ENCODE data around the gene PSAPL1. TPM values are rescaled to one million over a fixed set of nuclear protein-coding genes. Genes with fewer than 3 reads are reported as not detected.
A peak's percentile ranks its signal among the peaks of the same experiment; 100 is the strongest.

PSAPL1 gene
- polyA plus RNA-seq, 2 donors, result 0.04 to 0.39 TPM

DNA sequence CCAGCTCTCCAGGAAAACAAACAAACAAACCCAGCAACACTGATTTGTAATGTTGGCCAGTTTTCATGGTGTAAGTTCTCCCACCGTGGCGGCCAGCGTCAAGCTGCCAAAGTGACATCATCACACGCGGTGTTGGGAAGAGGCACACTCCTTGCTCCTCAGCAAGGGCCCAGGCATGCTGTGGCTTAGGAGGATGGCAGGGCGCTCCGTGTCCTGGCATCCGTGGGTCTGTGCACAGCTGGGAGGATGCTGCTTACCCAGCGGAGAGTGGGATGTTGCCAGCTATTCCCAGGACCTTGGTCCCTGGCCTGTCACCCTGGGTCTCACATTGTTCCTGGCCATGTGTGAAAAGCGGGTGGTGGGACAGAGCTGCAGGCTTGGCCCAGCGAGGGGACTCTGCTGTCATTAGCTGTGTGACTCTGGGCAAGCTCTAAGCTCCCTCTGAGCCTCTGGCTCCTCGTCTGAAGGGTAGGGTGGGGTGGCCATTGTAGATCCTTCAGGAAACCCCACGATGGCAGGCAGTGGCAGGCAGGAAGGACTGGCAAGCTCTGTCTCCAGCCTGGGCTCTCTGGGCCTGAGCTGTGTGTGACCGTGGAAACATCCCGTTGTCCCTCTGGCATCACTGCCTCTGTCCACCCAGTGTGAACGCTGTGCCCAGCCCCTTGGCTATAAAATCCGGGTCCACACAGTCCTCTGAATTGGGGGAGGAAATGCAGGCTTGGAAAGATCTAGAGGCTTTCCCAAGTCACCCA is 10.8 kb downstream of the PSAPL1 start:
- WGBS, 2 donors, result 69% methylated on average over 17 of the region's 17 CpGs
- Histone ChIP-seq H3K27me3 (ENCODE audit: control insufficient read depth in 1 of 2, insufficient read depth in 2 of 2, low read length in 2 of 2) (no peaks in the 10 kb centered on the region), H3K4me1 (ENCODE audit: control insufficient read depth in 2 of 2, insufficient read depth in 2 of 2, low read length in 1 of 2) (peaks cover 0 to 14% of the 10 kb centered on the region in 2 donors), H3K4me3 (ENCODE audit: low read depth in 1 of 2, low read length in 2 of 2) (no peak overlapping the region), H3K9me3 (ENCODE audit: control insufficient read depth in 2 of 2, insufficient read depth in 1 of 2, low read depth in 1 of 2, low read length in 1 of 2) (no peaks in the 10 kb centered on the region), H3K36me3 (ENCODE audit: control insufficient read depth in 2 of 2, insufficient read depth in 2 of 2, low read length in 1 of 2) (no peaks in the 10 kb centered on the region), H3K27ac (ENCODE audit: low read depth in 2 of 2, low read length in 1 of 2) (peak overlapping the region in 1 of 2 donors; percentile 42)

DNA sequence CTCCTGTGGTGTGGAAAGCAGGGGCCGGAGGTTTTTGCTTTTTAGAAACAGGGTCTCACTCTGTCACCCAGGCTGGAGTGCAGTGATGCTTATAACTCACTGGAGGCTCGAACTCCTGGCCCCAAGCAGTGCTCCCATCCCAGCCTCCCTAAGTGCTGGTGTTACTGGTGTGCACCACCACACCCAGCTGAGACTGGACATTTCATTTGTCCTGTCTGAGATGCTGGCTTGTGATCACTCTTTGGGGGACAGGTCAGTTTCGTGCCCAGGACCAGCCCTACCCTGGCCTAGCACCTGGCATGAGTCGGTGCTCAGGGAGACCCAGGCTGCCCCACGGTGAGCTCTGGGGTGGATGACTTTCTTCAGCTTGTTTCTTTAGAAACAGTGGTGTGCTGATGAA is 11.3 kb downstream of the PSAPL1 start:
- H3K4me1 ChIP-seq (ENCODE audit: control insufficient read depth in 2 of 2, insufficient read depth in 2 of 2, low read length in 1 of 2), result peaks cover 0 to 14% of the 10 kb centered on the region in 2 donors
- no peak overlapping the region for H3K4me3 ChIP-seq (ENCODE audit: low read depth in 1 of 2, low read length in 2 of 2)
- H3K27ac ChIP-seq (ENCODE audit: low read depth in 2 of 2, low read length in 1 of 2), result no peak overlapping the region
- no peaks in the 10 kb centered on the region for H3K27me3 ChIP-seq (ENCODE audit: control insufficient read depth in 1 of 2, insufficient read depth in 2 of 2, low read length in 2 of 2)
- H3K36me3 ChIP-seq (ENCODE audit: control insufficient read depth in 2 of 2, insufficient read depth in 2 of 2, low read length in 1 of 2), result no peaks in the 10 kb centered on the region
- H3K9me3 ChIP-seq (ENCODE audit: control insufficient read depth in 2 of 2, insufficient read depth in 1 of 2, low read depth in 1 of 2, low read length in 1 of 2), result no peaks in the 10 kb centered on the region
- WGBS, 2 donors, result 72 to 76% methylated on average over 5 of the region's 5 CpGs

DNA sequence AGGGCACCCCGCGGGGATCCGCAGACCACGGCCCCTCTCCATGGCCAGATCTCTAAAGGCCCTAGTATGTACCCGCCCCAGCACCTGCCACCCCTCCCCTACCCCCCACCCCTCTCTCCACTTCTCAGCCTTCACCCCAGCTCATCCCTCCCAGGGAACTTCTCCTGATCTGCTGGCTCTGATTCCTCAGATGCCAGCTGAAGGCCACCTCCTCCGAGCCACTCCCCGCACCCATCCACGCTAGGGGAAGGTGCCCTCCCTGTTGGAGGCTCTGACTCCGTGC is 11.9 kb downstream of the PSAPL1 start:
- WGBS, 2 donors, result 86 to 95% methylated on average over 9 of the region's 9 CpGs
- Histone ChIP-seq H3K4me3 (ENCODE audit: low read depth in 1 of 2, low read length in 2 of 2) (no peak overlapping the region), H3K36me3 (ENCODE audit: control insufficient read depth in 2 of 2, insufficient read depth in 2 of 2, low read length in 1 of 2) (no peaks in the 10 kb centered on the region), H3K4me1 (ENCODE audit: control insufficient read depth in 2 of 2, insufficient read depth in 2 of 2, low read length in 1 of 2) (peaks cover 0 to 14% of the 10 kb centered on the region in 2 donors), H3K27me3 (ENCODE audit: control insufficient read depth in 1 of 2, insufficient read depth in 2 of 2, low read length in 2 of 2) (no peaks in the 10 kb centered on the region), H3K27ac (ENCODE audit: low read depth in 2 of 2, low read length in 1 of 2) (no peak overlapping the region), H3K9me3 (ENCODE audit: control insufficient read depth in 2 of 2, insufficient read depth in 1 of 2, low read depth in 1 of 2, low read length in 1 of 2) (no peaks in the 10 kb centered on the region)

DNA sequence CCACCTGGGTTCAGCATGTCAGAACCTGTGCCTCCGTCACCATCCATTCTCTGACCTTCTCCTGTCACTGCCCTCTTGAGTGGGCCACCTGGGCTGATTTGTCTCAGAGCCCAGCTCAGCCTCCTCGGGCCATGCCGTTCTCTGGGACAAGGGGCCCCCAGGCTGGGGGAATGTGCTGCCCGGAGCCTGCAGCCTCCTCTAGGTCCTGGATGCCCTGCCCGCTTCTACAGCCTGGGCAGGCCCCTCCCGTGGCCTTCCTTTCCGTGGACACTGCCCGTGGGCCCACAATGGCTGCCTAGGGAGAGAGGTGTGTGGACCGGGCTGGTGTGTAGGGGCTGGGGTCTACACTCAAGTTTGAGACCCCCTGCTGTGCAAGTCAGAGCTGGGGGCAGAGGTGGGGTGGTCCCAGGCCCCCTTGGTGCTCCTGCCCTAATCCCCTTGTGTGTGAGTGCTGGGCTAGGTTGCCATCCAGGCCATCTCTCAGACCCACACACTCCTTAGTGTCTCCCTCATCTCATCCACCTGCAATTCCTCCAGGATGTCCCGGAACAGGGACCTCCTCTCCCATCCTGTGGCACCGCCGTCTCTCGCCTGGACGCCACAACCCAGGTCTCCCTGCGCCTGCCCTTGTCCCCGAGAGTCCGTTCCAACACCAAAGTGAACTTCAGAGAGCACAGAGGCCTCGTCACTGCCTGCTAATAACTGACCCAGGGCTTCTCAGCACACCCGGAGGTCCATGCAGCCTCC is 12.4 kb downstream of the PSAPL1 start:
- Histone ChIP-seq H3K4me1 (ENCODE audit: control insufficient read depth in 2 of 2, insufficient read depth in 2 of 2, low read length in 1 of 2) (peaks cover 0 to 14% of the 10 kb centered on the region in 2 donors), H3K9me3 (ENCODE audit: control insufficient read depth in 2 of 2, insufficient read depth in 1 of 2, low read depth in 1 of 2, low read length in 1 of 2) (no peaks in the 10 kb centered on the region), H3K27ac (ENCODE audit: low read depth in 2 of 2, low read length in 1 of 2) (no peak overlapping the region), H3K4me3 (ENCODE audit: low read depth in 1 of 2, low read length in 2 of 2) (no peak overlapping the region), H3K27me3 (ENCODE audit: control insufficient read depth in 1 of 2, insufficient read depth in 2 of 2, low read length in 2 of 2) (no peaks in the 10 kb centered on the region), H3K36me3 (ENCODE audit: control insufficient read depth in 2 of 2, insufficient read depth in 2 of 2, low read length in 1 of 2) (no peaks in the 10 kb centered on the region)
- WGBS, 2 donors, result 86 to 89% methylated on average over 19 of the region's 19 CpGs

DNA sequence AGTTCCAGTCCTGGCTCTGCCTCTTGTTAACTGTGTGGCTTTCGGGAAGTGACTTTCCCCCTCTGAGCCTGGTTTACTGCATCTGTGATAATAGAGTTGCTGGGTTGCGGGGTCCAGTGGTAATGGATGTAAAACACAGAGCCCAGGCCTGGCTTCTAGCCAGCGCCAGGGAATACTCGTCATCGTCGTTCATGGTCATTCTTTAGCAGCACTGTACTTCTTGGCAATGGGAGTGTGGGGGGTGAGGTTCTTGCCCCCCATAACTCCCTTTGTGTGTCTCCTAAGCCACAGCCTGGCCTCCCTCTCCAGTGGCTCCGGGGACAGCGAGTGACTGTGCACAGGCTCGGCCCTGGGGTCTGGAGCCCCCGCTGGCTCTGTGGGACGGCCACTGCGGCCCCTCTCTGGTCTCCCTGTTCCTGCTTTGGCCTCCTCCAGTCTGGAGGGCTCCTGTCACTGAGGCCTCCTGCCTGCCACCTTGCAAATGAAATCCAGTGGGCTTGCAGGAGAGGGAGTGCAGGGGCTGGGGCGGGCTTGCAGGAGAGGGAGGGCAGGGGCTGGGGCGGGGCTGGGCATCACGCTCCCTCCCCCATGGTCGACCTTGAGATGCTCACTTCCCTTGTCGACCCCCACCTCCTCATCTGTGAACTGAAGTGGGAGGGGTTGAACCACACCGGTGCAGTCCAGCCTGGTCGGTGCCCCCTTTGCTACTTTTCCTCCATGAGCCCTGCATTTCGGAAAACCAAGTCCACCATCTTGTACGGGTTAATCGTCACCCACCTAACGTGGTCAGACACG is 13.2 kb downstream of the PSAPL1 start:
- Histone ChIP-seq H3K4me3 (ENCODE audit: low read depth in 1 of 2, low read length in 2 of 2) (no peak overlapping the region), H3K36me3 (ENCODE audit: control insufficient read depth in 2 of 2, insufficient read depth in 2 of 2, low read length in 1 of 2) (no peaks in the 10 kb centered on the region), H3K4me1 (ENCODE audit: control insufficient read depth in 2 of 2, insufficient read depth in 2 of 2, low read length in 1 of 2) (peaks cover 0 to 14% of the 10 kb centered on the region in 2 donors), H3K27me3 (ENCODE audit: control insufficient read depth in 1 of 2, insufficient read depth in 2 of 2, low read length in 2 of 2) (no peaks in the 10 kb centered on the region), H3K27ac (ENCODE audit: low read depth in 2 of 2, low read length in 1 of 2) (no peak overlapping the region), H3K9me3 (ENCODE audit: control insufficient read depth in 2 of 2, insufficient read depth in 1 of 2, low read depth in 1 of 2, low read length in 1 of 2) (no peaks in the 10 kb centered on the region)
- WGBS, 2 donors, result 79 to 81% methylated on average over 24 of the region's 24 CpGs

DNA sequence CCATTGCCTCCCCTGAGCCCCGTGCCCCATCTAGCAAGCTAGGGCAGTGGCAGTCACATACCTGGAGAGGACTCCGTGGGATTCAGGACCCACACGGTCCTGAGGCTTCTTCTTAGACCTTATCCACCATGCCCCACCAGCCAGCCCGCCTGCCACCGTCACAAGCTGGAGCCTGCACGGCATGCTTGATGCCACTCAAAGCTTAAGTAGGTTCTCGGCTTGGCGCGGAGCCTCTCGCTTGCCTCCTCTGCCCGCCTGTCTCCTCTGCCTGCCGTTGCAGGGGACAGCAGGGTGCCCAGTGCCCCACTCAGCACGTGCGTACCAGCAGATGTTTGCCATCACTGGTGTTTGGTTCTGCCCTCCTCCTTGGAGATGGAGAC is 14.1 kb downstream of the PSAPL1 start:
- Histone ChIP-seq H3K36me3 (ENCODE audit: control insufficient read depth in 2 of 2, insufficient read depth in 2 of 2, low read length in 1 of 2) (no peaks in the 10 kb centered on the region), H3K9me3 (ENCODE audit: control insufficient read depth in 2 of 2, insufficient read depth in 1 of 2, low read depth in 1 of 2, low read length in 1 of 2) (no peaks in the 10 kb centered on the region), H3K27me3 (ENCODE audit: control insufficient read depth in 1 of 2, insufficient read depth in 2 of 2, low read length in 2 of 2) (no peaks in the 10 kb centered on the region), H3K4me3 (ENCODE audit: low read depth in 1 of 2, low read length in 2 of 2) (no peak overlapping the region), H3K27ac (ENCODE audit: low read depth in 2 of 2, low read length in 1 of 2) (no peak overlapping the region), H3K4me1 (ENCODE audit: control insufficient read depth in 2 of 2, insufficient read depth in 2 of 2, low read length in 1 of 2) (peaks cover 0 to 14% of the 10 kb centered on the region in 2 donors)
- 45 to 46% methylated on average over 14 of the region's 14 CpGs for WGBS, 2 donors

DNA sequence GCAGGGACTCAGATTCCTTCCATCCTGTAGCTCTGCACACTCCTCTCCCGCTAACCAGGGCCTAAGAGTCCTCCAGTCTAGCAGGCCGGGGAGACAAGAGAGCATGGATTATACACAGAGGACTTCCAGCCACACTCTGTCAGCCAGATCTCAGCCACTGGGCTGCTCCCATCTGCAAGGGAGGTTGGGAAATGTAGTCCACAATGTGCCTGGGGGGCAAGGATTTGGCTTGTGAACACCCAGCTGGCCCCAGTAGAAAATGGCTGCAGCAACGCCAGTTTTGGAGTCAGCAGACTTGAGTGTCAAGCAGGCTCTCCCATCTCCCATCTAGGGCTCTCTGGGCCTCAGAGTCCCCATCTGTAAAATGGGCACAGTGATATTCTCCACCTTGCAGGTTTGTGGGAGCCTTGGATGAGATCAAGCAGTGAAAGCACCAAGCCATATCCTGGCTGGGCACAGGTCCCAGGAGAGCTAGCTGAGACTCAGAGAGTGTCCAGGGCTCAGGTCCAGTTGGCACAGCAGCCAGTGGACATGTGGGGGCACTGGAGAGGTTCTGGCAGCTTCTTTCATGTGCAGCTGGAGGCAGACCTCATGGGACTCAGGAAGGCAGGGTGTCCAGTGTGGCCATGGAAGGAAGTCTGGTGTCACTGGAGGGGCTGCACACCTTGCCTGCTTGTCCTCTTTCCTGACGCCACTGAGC is 14.6 kb downstream of the PSAPL1 start:
- Histone ChIP-seq H3K4me3 (ENCODE audit: low read depth in 1 of 2, low read length in 2 of 2) (no peak overlapping the region), H3K4me1 (ENCODE audit: control insufficient read depth in 2 of 2, insufficient read depth in 2 of 2, low read length in 1 of 2) (peaks cover 0 to 14% of the 10 kb centered on the region in 2 donors), H3K27me3 (ENCODE audit: control insufficient read depth in 1 of 2, insufficient read depth in 2 of 2, low read length in 2 of 2) (no peaks in the 10 kb centered on the region), H3K27ac (ENCODE audit: low read depth in 2 of 2, low read length in 1 of 2) (no peak overlapping the region), H3K36me3 (ENCODE audit: control insufficient read depth in 2 of 2, insufficient read depth in 2 of 2, low read length in 1 of 2) (no peaks in the 10 kb centered on the region), H3K9me3 (ENCODE audit: control insufficient read depth in 2 of 2, insufficient read depth in 1 of 2, low read depth in 1 of 2, low read length in 1 of 2) (no peaks in the 10 kb centered on the region)
- 42 to 49% methylated on average over 3 to 4 of the region's 4 CpGs for WGBS, 2 donors

DNA sequence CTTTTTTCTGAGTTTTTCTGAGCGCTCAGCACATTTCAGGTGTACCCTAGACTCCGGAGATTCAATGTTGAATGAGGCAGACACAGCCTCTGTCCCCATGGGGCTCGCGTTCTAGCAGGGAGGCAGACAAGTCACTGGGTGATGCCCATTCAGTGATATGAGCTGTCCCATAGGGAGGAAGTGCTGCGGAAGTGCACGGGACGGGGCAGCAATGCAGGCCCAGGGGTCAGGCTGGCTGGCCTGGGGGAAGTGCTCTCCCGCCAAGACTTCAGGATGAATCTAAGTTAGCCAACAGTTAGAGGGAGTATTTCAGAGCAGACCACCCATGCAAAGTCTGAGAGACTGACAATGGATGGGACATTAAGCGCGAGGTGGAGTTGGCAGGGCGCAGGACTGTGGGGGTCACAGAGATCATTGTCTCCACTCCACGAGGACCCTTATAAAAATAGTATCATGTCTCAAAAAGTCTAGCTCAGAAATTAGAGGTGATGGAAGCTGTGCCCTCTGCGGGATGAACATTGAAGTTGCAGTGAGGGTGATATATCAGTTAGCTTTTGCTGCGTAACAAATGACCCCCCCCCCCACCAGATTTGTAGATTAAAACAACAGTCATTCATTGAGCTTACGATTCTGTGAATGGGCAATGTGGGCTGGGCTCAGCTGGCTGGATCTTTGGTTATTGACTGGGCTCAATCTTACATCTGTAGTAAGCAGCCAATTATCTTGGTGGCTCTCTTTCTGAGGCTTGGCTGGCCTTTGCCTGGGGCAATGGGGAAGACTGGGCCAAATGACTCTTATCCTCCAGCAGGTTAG is 16.4 kb downstream of the PSAPL1 start:
- H3K4me1 ChIP-seq (ENCODE audit: control insufficient read depth in 2 of 2, insufficient read depth in 2 of 2, low read length in 1 of 2), result peaks cover 0 to 9% of the 10 kb centered on the region in 2 donors
- WGBS, 2 donors, result 84 to 85% methylated on average over 15 of the region's 15 CpGs
- no peak overlapping the region for H3K27ac ChIP-seq (ENCODE audit: low read depth in 2 of 2, low read length in 1 of 2)
- no peaks in the 10 kb centered on the region for H3K9me3 ChIP-seq (ENCODE audit: control insufficient read depth in 2 of 2, insufficient read depth in 1 of 2, low read depth in 1 of 2, low read length in 1 of 2)
- H3K4me3 ChIP-seq (ENCODE audit: low read depth in 1 of 2, low read length in 2 of 2), result no peak overlapping the region
- no peaks in the 10 kb centered on the region for H3K36me3 ChIP-seq (ENCODE audit: control insufficient read depth in 2 of 2, insufficient read depth in 2 of 2, low read length in 1 of 2)
- H3K27me3 ChIP-seq (ENCODE audit: control insufficient read depth in 1 of 2, insufficient read depth in 2 of 2, low read length in 2 of 2), result no peaks in the 10 kb centered on the region

DNA sequence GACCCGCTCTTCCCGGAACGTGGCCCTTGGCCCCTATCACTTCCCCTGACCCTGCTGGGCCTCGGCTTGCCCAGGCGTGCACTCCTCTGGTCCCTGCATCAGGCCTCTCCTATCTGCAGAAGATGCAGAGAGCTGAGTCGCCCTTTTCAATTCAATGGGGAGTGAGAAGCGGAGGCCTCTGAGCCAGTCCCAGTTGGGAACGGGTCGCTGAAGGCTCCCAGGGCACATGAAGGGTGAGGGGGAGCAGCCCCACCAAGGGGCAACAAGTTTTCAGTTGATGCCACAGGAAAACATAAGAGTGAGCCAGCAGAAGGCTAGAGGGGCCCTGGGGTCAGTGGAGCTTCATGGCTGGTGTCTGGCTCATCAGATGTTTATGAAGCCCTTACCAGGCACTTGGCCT is 17.1 kb downstream of the PSAPL1 start:
- Histone ChIP-seq H3K4me1 (ENCODE audit: control insufficient read depth in 2 of 2, insufficient read depth in 2 of 2, low read length in 1 of 2) (peaks cover 0 to 9% of the 10 kb centered on the region in 2 donors), H3K36me3 (ENCODE audit: control insufficient read depth in 2 of 2, insufficient read depth in 2 of 2, low read length in 1 of 2) (no peaks in the 10 kb centered on the region), H3K27ac (ENCODE audit: low read depth in 2 of 2, low read length in 1 of 2) (no peak overlapping the region), H3K9me3 (ENCODE audit: control insufficient read depth in 2 of 2, insufficient read depth in 1 of 2, low read depth in 1 of 2, low read length in 1 of 2) (no peaks in the 10 kb centered on the region), H3K27me3 (ENCODE audit: control insufficient read depth in 1 of 2, insufficient read depth in 2 of 2, low read length in 2 of 2) (no peaks in the 10 kb centered on the region), H3K4me3 (ENCODE audit: low read depth in 1 of 2, low read length in 2 of 2) (no peak overlapping the region)
- WGBS, 2 donors, result 85 to 90% methylated on average over 9 of the region's 9 CpGs
